ENCODE measurements around the gene PARVA.

PARVA gene

GRCh38 chr11:12353534-12353933 is 23.8 kb upstream of the PARVA start:
- no peak for TF ChIP-seq EP300 (IDR thresholded peaks at IDR 0.05; ENCODE audit: borderline replicate concordance)
- TF ChIP-seq REST (IDR thresholded peaks at IDR 0.05; ENCODE audit: low read depth): no peak
- TF ChIP-seq ZBTB7A (IDR thresholded peaks at IDR 0.05; ENCODE audit: low read depth): no peak
- no peak for TF ChIP-seq RAD21 (IDR thresholded peaks at IDR 0.05; ENCODE audit: low read depth)
- TF ChIP-seq TCF12 (IDR thresholded peaks at IDR 0.05; ENCODE audit: low read depth): no peak
- no peak for TF ChIP-seq TAF1 (IDR thresholded peaks at IDR 0.05; ENCODE audit: low read depth)
- TF ChIP-seq TEAD4 (IDR thresholded peaks at IDR 0.05): no peak
- TF ChIP-seq NFIC (IDR thresholded peaks at IDR 0.05): no peak

GRCh38 chr11:12354750-12355545 is 22.4 kb upstream of the PARVA start:
- TF ChIP-seq CREB1 (IDR thresholded peaks at IDR 0.05; ENCODE audit: low read depth) (no peak), EGR1 (IDR thresholded peaks at IDR 0.05) (no peak), USF1 (IDR thresholded peaks at IDR 0.05) (no peak)

- no peak for TF ChIP-seq YY1 (IDR thresholded peaks at IDR 0.05; ENCODE audit: low read depth)
- TF ChIP-seq TEAD4 (IDR thresholded peaks at IDR 0.05): no peak
- no peak for TF ChIP-seq TCF12 (IDR thresholded peaks at IDR 0.05; ENCODE audit: low read depth)
- no peak for TF ChIP-seq CREB1 (IDR thresholded peaks at IDR 0.05; ENCODE audit: low read depth)
- TF ChIP-seq FOXM1 (IDR thresholded peaks at IDR 0.05; ENCODE audit: borderline replicate concordance, low read depth): no peak
- TF ChIP-seq EGR1 (IDR thresholded peaks at IDR 0.05): no peak
Observed at GRCh38 chr11:12356944-12357655, 20.3 kb upstream of the PARVA start.

GRCh38 chr11:12358302-12359188 is 18.8 kb upstream of the PARVA start:
- TF ChIP-seq FOXM1 (IDR thresholded peaks at IDR 0.05; ENCODE audit: borderline replicate concordance, low read depth): no peak
- TF ChIP-seq MAX (IDR thresholded peaks at IDR 0.05): no peak
- no peak for TF ChIP-seq USF1 (IDR thresholded peaks at IDR 0.05)
- TF ChIP-seq REST (IDR thresholded peaks at IDR 0.05; ENCODE audit: low read depth): no peak
- no peak for TF ChIP-seq CEBPB (IDR thresholded peaks at IDR 0.05)
- no peak for TF ChIP-seq NFIC (IDR thresholded peaks at IDR 0.05)
- no peak for TF ChIP-seq TEAD4 (IDR thresholded peaks at IDR 0.05)
- no peak for TF ChIP-seq YY1 (IDR thresholded peaks at IDR 0.05; ENCODE audit: low read depth)
- no peak for TF ChIP-seq TAF1 (IDR thresholded peaks at IDR 0.05; ENCODE audit: low read depth)
- no peak for TF ChIP-seq ZBTB7A (IDR thresholded peaks at IDR 0.05; ENCODE audit: low read depth)
- TF ChIP-seq EP300 (IDR thresholded peaks at IDR 0.05; ENCODE audit: borderline replicate concordance): no peak
- TF ChIP-seq TCF12 (IDR thresholded peaks at IDR 0.05; ENCODE audit: low read depth): no peak
- no peak for TF ChIP-seq CREB1 (IDR thresholded peaks at IDR 0.05; ENCODE audit: low read depth)
- no peak for TF ChIP-seq RAD21 (IDR thresholded peaks at IDR 0.05; ENCODE audit: low read depth)
- no peak for TF ChIP-seq EGR1 (IDR thresholded peaks at IDR 0.05)

GRCh38 chr11:12359761-12360160 is 17.6 kb upstream of the PARVA start:
- no peak for TF ChIP-seq MAX (IDR thresholded peaks at IDR 0.05)
- TF ChIP-seq RAD21 (IDR thresholded peaks at IDR 0.05; ENCODE audit: low read depth): no peak
- no peak for TF ChIP-seq ZBTB7A (IDR thresholded peaks at IDR 0.05; ENCODE audit: low read depth)
- no peak for TF ChIP-seq CEBPB (IDR thresholded peaks at IDR 0.05)
- TF ChIP-seq TCF12 (IDR thresholded peaks at IDR 0.05; ENCODE audit: low read depth): no peak
- TF ChIP-seq TAF1 (IDR thresholded peaks at IDR 0.05; ENCODE audit: low read depth): no peak
- TF ChIP-seq CREB1 (IDR thresholded peaks at IDR 0.05; ENCODE audit: low read depth): no peak
- TF ChIP-seq USF1 (IDR thresholded peaks at IDR 0.05): no peak
- TF ChIP-seq NFIC (IDR thresholded peaks at IDR 0.05): no peak
- TF ChIP-seq REST (IDR thresholded peaks at IDR 0.05; ENCODE audit: low read depth): no peak
- no peak for TF ChIP-seq EGR1 (IDR thresholded peaks at IDR 0.05)
- no peak for TF ChIP-seq FOXM1 (IDR thresholded peaks at IDR 0.05; ENCODE audit: borderline replicate concordance, low read depth)
- no peak for TF ChIP-seq EP300 (IDR thresholded peaks at IDR 0.05; ENCODE audit: borderline replicate concordance)
- no peak for TF ChIP-seq TEAD4 (IDR thresholded peaks at IDR 0.05)
- no peak for TF ChIP-seq YY1 (IDR thresholded peaks at IDR 0.05; ENCODE audit: low read depth)

Data from Ishikawa (cell line).